ENCODE results near the gene PCCB.

- TF ChIP-seq CTCF (IDR thresholded peaks at IDR 0.05): no peak
- no peak for TF ChIP-seq EP300 (IDR thresholded peaks at IDR 0.05)
Measured at GRCh38 chr3:136343873-136344555, 93.9 kb downstream of the PCCB start.
